Measurements from ENCODE around the gene PLCL2.

The PLCL2 gene

DNA sequence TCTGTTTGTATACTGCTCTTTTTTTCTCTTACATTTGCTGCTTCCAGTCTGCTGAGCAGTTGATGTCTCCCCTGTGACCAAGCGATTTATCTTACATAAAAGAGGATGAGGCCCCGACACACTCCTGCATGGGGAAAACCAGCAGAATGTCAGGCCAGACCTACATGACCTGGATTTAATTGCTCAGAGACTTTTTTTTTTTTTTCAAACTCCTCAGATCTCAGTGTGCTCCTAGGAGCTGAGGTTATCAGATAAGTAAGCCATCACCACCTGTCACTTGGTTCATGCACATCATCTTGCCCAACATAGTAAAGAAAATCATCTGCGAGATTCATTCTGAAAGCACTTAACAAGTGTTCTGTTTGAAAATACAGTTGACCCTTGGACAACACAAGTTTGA is 163.1 kb downstream of the PLCL2 start:
- no peak for DNase-seq

DNA sequence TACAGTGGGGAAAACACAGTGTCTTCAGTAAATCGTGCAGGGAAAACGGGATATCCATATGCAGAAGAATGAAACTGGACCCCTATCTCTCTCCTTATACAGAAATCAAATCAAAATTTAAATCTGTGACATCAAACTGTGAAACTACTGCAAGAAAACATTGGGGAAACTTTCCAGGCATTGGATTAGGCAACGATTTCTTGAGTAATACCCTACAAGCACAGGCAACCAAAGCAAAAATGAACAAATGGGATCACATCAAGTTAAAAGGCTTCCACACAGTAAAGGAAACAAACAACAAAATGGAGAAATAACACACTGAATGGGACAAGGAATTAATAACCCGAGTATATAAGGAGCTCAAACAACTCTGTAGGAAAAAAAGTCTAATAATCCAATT is 165.3 kb downstream of the PLCL2 start:
- peak; percentile 44 to 75 (median 60) for DNase-seq

DNA sequence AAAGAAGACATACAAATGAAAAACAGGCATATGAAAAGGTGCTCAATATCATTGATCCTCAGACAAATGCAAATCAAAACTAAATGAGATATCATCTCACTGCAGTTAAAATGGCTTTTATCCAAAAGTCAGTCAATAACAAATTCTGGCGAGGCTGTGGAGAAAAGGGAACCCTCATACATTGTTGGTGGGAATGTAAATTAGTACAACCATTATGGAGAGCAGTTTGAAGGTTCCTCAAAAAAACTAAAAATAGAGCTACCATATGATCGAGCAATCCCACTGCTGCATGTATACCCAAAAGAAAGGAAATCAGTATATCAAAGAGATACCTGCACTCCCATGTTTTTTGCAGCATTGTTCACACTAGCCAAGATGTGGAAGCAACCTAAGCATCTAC is 165.8 kb downstream of the PLCL2 start:
- DNase-seq: peak; percentile 25 to 59 (median 44)

DNA sequence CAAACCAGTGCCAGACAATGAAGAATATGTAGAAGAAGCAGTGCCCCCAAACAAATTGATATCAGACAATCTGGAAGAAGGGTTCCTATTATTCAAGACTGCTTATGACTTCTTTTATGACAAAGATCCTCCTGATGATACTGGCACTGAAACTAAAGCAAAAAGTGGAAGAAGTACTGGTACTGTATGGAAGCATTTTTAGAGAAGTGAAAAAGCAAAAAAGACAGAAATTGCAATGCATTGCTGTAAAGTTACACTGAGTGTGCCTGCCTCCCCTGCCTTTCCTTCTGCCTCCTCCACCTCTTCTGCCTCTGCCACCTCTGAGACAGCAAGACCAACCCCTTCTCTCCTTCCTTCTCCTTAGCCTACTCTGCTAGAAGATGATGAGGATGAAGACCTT is 167.6 kb downstream of the PLCL2 start:
- peak; percentile 45 to 85 (median 76) for DNase-seq

DNA sequence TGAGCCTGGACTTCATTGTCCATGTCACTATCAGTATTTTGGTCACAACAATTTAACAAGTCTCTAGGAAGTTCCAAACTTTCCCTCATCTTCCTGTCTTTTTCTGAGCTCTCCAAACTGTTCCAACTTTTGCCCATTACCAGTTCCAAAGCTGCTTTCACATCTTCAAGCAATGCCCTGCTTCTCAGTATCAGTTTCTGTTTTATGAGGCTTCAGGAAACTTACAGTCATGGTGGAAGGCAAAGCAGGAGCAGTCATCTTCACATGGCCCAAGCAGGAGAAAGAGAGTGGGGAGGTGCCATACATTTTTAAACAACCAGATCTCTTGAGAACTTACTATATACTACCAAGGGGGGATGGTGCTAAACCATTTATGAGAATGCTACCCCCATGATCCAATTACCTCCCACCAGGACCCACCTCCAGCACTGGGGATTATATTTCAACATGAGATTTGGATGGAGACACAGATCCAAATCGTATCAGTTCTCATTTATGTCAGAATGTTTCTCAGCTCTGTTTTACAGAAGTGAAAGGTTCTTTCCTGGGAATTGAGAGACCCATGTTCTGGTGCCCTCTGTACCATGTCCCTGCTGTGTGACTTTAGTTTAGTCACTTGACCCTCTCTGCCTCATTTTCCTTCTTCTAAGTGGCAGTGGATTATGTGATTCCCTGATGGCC is 169.7 kb downstream of the PLCL2 start:
- DNase-seq: peak in 1 of 4 experiments; percentile 27

GRCh38 chr3:17054982-17055343 is 170.2 kb downstream of the PLCL2 start:
- DNase-seq: no peak

- DNase-seq: no peak
Observed at GRCh38 chr3:17055374-17056276, 170.9 kb downstream of the PLCL2 start.

DNA sequence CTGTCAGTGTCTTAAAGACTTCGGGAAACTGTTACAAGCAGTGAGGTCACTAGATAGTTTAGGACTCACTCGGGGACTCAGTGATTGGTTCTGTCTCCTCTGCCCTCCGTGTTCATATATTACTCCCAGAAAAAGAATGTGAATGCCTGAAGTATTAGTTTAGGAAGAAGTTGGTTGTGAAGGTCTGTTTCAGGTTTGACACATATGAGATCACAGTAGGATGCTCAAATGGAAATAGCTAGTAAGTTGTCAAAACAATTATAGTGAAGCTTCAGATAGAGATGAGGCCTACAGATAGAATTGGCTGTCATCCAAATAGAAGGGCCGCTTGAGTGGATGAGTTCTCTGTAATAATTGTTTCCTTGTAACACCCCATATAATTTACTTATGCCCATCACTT is 172.6 kb downstream of the PLCL2 start:
- no peak for DNase-seq

- no peak for DNase-seq
Observed at GRCh38 chr3:17059989-17060550, 175.3 kb downstream of the PLCL2 start.

DNA sequence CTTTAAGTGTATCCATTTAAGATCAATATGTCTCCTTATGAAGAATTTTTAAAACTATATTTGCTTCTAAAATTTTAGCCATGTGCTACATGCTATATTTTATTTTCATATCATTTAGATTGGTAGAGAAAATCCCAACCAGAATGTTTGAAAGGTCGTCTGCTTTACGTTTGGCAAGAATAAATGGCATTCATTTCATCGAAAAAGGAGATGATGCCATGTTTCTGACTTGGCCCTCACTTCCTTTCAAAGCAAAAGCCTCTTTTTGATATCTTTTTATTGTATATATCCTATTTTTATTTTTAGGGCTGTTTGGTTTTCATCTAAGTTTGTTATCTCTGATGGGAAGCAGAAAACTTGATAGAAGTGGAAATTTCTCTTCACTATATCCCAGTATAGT is 176.2 kb downstream of the PLCL2 start:
- no peak for DNase-seq

DNA sequence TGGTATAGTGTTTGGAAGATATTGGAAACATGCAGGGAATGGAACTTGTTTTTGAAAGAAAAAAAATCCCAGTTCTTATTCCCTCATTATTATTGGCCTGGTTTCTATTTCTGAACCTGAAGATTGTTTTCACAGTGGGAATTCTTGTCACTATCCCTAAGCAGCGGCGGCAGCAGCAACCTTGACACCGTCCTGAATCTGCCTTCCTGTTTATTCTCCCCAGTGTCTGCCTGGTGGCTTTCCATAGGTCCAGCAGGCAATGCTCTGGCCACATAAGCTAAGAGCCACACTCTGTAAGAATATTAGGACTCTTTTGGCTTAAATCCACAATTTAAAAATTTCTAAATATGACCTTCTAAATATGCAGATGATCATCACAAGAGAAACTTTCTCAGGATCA is 178.0 kb downstream of the PLCL2 start:
- no peak for DNase-seq

GRCh38 chr3:17063596-17063995 is 178.8 kb downstream of the PLCL2 start:
- DNase-seq: no peak

GRCh38 chr3:17065315-17065714 is 180.6 kb downstream of the PLCL2 start:
- no peak for DNase-seq

DNA sequence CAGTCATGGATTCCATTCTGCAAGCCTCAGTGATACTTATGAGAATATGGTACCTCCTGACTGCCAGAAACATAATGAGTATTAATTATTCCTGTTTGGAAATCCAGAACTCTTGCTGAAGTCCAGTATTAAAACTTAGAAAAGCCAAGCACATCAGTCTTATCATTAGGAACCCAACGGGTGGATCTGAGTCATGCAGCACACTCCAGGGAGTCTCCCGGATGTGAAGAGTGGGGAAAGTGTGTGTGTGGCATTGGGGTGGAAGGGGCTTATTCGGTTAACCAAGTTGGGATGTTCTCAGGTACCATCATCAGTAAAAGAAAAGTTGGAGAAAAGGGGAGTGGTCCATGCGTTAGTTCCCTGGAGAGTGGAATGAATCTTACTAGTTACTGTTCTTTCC is 181.1 kb downstream of the PLCL2 start:
- DNase-seq: no peak

DNA sequence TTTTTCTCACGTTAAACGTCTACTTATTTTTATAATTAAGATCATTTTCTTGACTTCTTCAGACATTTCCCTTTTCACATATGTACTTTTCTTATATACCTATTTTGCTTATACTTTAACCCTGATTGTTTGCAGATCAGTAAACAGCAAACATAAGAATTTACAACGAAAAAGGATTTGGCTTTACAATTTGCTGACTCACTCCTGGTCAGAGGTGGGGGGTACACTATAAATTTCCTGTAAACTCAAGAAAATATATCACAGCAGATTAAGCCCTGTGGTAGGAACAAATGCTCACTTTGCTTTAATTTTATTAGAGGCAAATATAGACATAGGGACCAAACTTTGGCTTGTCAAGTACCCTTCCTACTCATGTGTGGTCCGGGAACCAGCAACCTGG is 185.0 kb downstream of the PLCL2 start:
- DNase-seq: no peak

DNA sequence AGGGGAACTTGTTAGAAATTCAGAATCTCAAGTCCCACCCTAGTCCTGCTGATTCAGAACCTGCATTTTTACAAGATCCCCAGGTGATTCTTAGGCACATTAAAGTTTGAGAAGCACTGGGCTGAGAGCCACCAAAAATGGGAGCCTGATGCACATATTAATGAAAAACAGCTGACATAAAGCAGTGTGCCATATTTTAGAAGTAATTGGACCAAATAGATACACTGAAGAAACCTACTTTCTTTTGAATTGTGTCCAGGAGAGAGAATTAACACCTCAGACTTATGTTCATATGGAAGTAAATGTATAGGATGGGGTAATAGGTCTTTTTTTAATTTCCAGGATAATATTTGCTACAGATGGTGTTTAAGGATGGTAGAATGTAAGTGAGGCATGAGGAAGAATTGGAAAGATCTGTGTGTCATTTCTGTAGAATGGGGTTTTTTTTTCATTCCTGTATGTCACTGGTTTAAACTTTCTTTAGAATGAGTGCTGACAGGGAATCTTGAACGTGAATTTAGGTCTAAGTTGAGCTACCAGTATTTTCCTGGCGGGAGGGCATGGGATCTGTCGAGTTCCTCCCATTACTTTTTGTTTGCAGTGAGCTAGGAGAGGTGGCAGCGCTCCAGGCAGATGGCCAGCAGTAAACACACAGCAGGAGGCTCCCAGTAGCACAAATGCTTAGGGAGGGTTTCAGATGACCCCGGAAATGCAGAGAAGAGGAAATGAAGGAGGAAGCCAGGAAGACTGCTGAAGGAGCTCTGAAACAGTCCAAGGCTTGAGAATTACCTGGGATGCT is 185.6 kb downstream of the PLCL2 start:
- DNase-seq: no peak

DNA sequence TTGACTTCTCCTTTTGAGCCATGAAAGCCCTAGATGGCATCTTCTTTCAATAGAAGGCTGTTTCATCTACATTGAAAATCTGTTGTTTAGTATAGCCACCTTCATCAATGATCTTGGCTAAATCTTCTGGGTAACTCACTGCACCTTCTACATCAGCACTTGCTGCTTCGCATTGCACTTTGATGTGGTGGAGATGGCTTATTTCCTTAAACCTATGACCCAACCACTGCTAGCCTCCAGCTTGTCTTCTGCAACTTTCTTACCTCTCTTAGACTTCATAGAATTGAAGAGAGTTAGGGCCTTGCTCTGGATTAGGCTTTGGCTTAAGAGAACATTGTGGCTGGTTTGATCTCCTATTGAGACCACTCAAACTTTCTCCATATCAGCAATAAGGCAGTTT is 189.8 kb downstream of the PLCL2 start:
- DNase-seq: no peak

- no peak for DNase-seq
Observed at GRCh38 chr3:17075358-17075757, 190.6 kb downstream of the PLCL2 start.

GRCh38 chr3:17075907-17076306 is 191.2 kb downstream of the PLCL2 start:
- no peak for DNase-seq

DNA sequence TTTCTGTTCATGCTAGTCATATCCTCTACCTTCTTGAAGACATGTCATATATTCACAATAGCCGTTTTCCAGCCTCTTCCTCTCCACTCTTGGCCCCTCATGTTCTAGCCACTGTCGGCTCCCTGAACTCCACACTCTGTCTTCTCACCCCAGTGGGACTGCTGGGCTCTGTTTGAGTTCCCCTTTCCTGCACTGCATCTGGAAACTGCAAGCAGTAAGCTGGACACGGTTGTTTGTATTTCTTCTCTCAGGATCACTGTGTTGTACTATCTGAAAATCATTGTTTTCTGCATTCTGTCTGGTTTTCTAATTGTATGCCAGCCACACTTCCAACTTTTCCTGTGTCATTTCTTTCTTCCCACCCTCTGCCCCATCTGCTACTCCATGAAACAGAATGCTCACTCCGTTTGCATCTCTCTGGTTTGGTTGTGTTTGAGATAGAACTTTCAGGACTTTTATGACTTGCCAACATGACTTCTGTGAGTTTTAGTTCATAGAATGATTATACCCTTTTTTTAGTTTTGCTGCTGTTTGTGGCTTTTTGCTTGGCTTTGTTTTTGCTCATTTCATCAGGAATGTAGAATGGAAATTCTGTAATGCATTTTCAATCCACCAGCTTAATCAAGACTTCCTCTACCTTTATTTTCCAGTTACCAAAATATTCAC is 192.3 kb downstream of the PLCL2 start:
- peak; percentile 23 to 52 (median 45) for DNase-seq

DNA sequence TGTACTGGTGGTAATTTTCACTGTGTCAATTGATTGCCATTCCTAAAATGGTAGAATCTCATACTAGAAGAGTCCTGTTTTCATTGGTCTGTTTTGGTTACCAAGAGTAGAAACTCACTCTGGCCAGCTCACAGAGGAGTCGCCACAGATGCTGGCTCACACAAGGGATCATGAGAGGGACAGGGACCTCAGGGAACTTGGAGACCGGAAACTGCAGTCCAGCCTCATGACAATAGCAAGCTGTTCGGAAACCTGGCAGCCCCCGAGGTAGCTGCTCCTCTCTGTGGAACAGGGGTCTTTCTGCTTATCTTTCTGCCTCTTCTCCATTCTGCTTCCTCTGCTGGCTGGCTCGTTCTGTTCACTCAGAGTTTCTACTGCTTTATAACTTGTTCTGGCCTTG is 192.9 kb downstream of the PLCL2 start:
- no peak for DNase-seq

DNA sequence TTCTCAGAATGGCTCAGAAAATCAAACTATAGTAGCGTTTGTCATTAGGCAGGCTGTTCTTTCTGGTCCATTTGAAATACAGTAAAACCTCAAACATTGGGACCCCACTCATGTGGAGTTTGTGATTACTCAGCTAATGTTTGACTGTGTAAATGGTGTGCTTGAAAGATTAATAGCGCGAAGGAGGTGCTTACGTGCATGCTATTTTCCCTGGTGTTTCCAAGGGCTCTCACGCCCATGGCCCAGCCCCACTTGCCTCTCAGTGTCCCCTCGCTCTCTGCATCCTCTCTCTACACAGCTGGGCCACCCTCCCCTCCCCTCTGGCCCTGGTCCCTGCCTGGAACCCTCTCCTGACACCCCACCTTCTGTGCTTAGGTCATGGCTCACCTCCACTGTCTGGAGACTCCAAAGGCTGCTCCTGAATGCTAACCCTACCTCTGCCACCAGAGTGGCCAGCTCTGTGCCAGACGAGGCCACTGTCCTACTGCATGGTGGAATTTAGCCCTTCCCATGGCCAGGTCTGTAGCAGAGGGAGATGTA is 194.2 kb downstream of the PLCL2 start:
- no peak for DNase-seq
